Neural progenitor cell (in vitro differentiated cells): ENCODE measurements around the gene CTNNA3.

Experiments
- CTCF ChIP-seq: fragments of 200-600 bp; sonication (generic); IDR thresholded peaks from 2 replicates; pipeline ENCODE4 v1.5.1; 2017; ENCODE audit warnings: antibody characterized with exemption, mild to moderate bottlenecking
- EZH2 ChIP-seq: fragments of 200-600 bp; sonication (generic); IDR thresholded peaks from 2 replicates; pipeline ENCODE4 v1.6.1; 2017; ENCODE audit warnings: antibody characterized with exemption, mild to moderate bottlenecking, moderate library complexity
- EZH2phosphoT487 ChIP-seq: fragments of 200-600 bp; sonication (generic); IDR thresholded peaks from 2 replicates; pipeline ENCODE4 v1.6.1; 2017; ENCODE audit warnings: antibody characterized with exemption

GRCh38 chr10:66773472-66773817 lies 922.5 kb downstream of the CTNNA3 start:
- no peak for TF ChIP-seq CTCF
- TF ChIP-seq EZH2 = no peak
- TF ChIP-seq EZH2phosphoT487 = no peak
